OCI-LY1 (cell line): Measurements from ENCODE around the gene EIF1B.

Experiments used
- CTCF ChIP-seq: fragments of 200-600 bp; sonication (generic), shearing (Covaris generic); IDR thresholded peaks from 2 replicates; pipeline ENCODE4 v1.5.1; 2017; ENCODE audit warnings: mild to moderate bottlenecking, antibody characterized with exemption, low read length, moderate library complexity, mixed read lengths
- EZH2 ChIP-seq: fragments of 200-600 bp; sonication (generic), shearing (Covaris generic); IDR thresholded peaks from 2 replicates; pipeline ENCODE4 v1.8.0; 2017; ENCODE audit warnings: borderline replicate concordance, mixed run types, mild to moderate bottlenecking, antibody characterized with exemption, low read length, moderate library complexity, mixed read lengths

GRCh38 chr3:40336511-40337135 is 27.1 kb downstream of the EIF1B start:
- TF ChIP-seq CTCF (no peak), EZH2 (no peak)
